HUES48 (cell line): Measurements from ENCODE around the gene AKT3.
A peak's percentile ranks its signal among the peaks of the same experiment; 100 is the strongest.

Experiments
- H3K27ac ChIP-seq: one replicate; pipeline ENCODE4 v1.7.0; 2013; ENCODE audit warnings: low read depth, low read length, inconsistent platforms
- H3K27me3 ChIP-seq: 2 replicates; pipeline ENCODE4 v1.6.1; 2013; ENCODE audit warnings: mild to moderate bottlenecking, low read length; ENCODE audit not compliant: control insufficient read depth, insufficient read depth
- H3K36me3 ChIP-seq: 2 replicates; pipeline ENCODE4 v1.6.1; 2013; ENCODE audit warnings: low read length; ENCODE audit not compliant: control insufficient read depth, insufficient read depth
- H3K4me1 ChIP-seq: 2 replicates; pipeline ENCODE4 v1.6.1; 2013; ENCODE audit warnings: mild to moderate bottlenecking, low read length; ENCODE audit not compliant: control insufficient read depth, insufficient read depth
- H3K4me3 ChIP-seq: 2 replicates; pipeline ENCODE4 v1.5.1; 2013; ENCODE audit warnings: mild to moderate bottlenecking, low read depth, low read length
- H3K9ac ChIP-seq: 2 replicates; pipeline ENCODE4 v1.6.1; 2013; ENCODE audit warnings: mild to moderate bottlenecking, low read depth, low read length, moderate library complexity
- H3K9me3 ChIP-seq: 2 replicates; pipeline ENCODE4 v1.6.1; 2013; ENCODE audit warnings: low read length; ENCODE audit not compliant: control insufficient read depth, insufficient read depth

AKT3 gene

DNA sequence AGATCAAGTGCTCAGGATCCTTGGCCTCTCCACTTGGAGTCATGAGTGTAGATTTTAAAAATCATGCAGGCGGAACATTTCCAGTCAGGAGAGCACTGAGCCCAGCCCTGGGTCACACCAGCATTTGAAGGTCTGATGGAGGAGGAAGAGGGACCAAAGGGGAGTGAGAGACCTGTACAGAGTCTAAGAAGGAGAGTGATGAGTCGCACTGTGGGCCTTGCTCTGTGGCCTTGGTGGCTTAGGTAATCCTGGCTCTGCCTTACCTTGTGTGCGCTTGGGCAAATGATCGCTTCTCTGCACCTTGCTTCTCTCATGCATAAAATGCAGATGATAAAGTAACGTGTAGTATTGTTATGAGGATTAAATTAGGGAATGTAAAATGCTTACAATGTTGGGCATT, 368.9 kb downstream of the AKT3 start:
- Histone ChIP-seq H3K9ac (no peak overlapping the region), H3K27ac (no peak overlapping the region), H3K9me3 (no peaks in the 10 kb centered on the region), H3K4me1 (peaks cover 17% of the 10 kb centered on the region; the same call in 1 of the 2 replicates), H3K36me3 (no peaks in the 10 kb centered on the region), H3K4me3 (no peak overlapping the region), H3K27me3 (peaks cover 8% of the 10 kb centered on the region; the same call in 1 of the 2 replicates)

DNA sequence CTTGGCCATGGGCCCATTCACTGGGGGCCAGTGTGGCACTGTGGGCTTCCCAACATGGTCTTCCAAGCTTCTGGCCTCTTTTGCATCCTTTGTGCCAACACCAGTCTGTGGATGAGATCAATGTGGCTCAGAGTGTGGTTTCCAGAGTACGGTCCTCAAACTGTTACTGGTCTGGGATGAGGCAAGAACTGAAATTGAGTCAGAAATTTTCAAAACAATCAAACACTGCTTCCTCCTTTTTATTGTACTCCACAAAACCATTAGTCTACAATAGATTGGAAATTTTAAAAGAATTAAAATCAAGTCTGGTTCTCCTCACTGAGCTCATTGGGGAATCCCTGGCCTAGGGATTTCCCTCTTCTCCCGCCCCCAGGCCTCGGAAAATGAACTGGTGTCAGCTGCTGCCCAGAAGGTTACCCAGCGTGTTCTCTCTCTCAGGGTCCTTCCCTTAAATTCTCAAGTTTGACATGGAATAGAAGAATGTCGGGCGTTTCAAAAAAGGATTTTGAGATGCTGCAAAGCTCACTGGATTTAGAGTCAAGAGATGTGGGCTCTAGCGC, 372.2 kb downstream of the AKT3 start:
- H3K9me3 ChIP-seq = no peaks in the 10 kb centered on the region
- H3K27ac ChIP-seq = no peak overlapping the region
- H3K4me1 ChIP-seq = peaks cover 42% of the 10 kb centered on the region
- H3K36me3 ChIP-seq = no peaks in the 10 kb centered on the region
- no peak overlapping the region for H3K4me3 ChIP-seq
- peaks cover 6% of the 10 kb centered on the region; the same call in 1 of the 2 replicates for H3K27me3 ChIP-seq
- no peak overlapping the region for H3K9ac ChIP-seq

DNA sequence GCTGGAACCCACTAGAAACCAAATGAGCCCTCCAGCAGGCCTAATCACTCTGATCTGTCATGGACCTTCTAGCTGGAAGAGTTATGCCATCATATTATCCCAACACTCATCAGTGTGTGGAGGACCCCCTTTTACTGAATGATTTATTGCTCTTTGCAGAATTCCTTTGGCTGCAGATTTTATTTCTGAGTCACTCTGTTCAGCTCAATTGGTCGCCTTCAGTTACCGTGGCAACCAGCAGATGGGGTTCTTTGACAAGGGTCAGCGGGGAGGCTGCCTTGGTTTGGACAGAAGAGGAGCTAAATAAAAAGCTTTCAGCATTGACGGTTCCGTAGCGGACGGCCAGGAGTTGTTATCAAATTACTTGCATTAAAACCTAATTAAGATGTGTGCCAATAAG, 374.1 kb downstream of the AKT3 start:
- Histone ChIP-seq H3K27ac (no peak overlapping the region), H3K4me3 (no peak overlapping the region), H3K9me3 (no peaks in the 10 kb centered on the region), H3K27me3 (no peaks in the 10 kb centered on the region), H3K9ac (no peak overlapping the region), H3K36me3 (no peaks in the 10 kb centered on the region), H3K4me1 (peaks cover 44% of the 10 kb centered on the region)

DNA sequence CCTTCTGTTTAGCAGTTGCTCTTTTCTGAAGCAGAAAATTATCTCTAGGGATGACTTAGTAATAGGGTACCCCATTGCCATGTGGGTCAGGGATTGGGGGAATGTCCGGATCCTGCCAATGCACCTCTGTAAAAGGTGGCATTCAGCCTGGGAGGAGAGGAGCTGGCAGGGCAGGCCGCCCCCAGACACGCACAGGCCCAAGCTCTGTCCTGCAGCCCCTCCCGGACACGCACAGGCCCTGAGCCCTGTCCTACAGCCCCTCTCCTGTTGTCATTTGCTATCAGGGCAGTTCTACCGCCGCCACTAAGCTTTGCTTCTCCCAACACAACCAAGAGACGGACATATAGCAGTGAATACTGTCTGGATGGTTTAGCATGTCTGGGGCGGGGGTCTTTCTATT, 375.1 kb downstream of the AKT3 start:
- no peaks in the 10 kb centered on the region for H3K27me3 ChIP-seq
- no peak overlapping the region for H3K4me3 ChIP-seq
- H3K36me3 ChIP-seq = no peaks in the 10 kb centered on the region
- no peak overlapping the region for H3K27ac ChIP-seq
- H3K4me1 ChIP-seq = peaks cover 55% of the 10 kb centered on the region
- H3K9me3 ChIP-seq = no peaks in the 10 kb centered on the region
- no peak overlapping the region for H3K9ac ChIP-seq

DNA sequence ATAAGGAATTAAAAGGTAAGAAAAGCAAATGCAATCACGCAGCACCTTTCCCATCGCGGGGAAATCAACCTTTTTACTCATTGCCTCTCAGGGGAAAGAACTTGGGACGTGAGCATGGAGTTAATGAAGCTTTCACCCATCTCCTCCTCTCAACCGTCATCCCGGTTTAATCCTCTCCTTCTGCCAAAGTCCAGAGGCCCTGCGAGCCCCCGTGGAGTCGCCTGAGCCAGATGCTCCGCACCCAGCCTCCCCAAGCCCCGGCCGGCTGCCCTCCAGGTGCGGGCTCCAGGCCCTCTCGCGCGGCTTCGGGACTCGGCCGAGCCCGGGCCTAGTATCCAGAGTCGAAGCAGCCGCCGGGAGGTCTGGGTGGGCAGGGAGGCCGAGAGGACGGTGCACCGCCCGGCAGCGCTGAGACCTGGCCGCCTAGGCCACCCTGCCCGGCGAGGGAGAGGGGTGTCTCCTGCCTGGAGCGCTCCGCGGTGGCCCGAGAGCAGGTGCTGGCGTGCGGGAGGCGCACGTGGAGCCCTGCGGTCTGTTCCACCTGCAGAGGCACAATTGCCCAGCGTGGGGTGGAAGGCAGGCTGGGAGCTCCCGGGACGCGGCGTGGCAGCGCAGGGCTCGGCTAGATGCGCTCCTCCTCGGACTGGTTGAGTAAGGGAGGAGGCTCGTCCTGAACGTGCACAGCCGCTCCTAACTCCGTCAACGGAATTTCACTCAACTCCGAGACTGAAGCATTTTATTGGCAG, 375.7 kb downstream of the AKT3 start:
- no peaks in the 10 kb centered on the region for H3K27me3 ChIP-seq
- H3K4me1 ChIP-seq = peaks cover 56% of the 10 kb centered on the region
- no peaks in the 10 kb centered on the region for H3K9me3 ChIP-seq
- no peak overlapping the region for H3K9ac ChIP-seq
- no peaks in the 10 kb centered on the region for H3K36me3 ChIP-seq
- H3K27ac ChIP-seq = no peak overlapping the region
- peak overlapping the region; percentile 19; the same call in 1 of the 2 replicates for H3K4me3 ChIP-seq

DNA sequence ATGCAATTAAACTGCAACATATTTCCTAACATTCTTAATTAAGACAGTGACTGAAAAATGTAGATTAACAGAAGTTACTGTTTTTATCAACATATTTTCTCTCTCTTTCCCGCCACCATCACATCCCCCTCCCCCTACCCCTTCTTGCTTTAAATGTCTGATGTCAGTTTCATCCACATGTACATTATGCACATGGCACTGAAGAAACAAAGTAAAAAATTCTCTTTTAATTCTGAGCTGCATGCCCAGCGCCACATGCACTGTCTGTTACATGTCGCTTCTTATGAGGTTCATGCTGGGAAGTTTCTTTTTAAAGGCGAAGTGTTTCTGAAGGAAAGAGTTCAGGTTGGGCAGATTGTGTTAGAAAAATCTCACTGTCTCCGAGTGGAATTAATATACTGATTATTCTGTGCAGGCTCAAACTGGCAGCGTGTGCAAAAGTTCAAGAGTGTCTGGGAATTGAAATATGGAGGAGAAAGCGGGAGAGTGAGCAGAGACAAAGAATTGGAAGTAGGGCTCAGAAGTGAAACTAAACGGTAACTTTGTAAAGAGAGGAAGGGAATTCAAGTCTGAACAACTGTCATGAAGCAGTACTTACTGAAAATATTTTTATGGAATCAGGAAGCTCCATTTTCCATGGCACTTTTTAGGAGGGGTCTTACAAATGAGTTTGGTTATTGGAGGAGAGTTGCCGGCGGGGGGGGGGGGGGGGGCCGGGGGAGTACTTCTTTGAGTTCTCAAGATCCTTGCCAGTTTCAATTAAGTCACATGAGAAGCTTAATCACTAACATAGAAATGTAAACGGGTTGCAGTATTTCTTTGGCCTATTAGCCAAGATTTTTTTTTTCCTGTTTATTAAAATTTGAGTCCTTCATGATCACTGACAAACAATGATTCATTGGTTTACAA, 376.6 kb downstream of the AKT3 start:
- H3K4me3 ChIP-seq = no peak overlapping the region
- H3K9me3 ChIP-seq = no peaks in the 10 kb centered on the region
- H3K4me1 ChIP-seq = peaks cover 56% of the 10 kb centered on the region
- H3K9ac ChIP-seq = no peak overlapping the region
- H3K36me3 ChIP-seq = no peaks in the 10 kb centered on the region
- H3K27ac ChIP-seq = no peak overlapping the region
- H3K27me3 ChIP-seq = no peaks in the 10 kb centered on the region

DNA sequence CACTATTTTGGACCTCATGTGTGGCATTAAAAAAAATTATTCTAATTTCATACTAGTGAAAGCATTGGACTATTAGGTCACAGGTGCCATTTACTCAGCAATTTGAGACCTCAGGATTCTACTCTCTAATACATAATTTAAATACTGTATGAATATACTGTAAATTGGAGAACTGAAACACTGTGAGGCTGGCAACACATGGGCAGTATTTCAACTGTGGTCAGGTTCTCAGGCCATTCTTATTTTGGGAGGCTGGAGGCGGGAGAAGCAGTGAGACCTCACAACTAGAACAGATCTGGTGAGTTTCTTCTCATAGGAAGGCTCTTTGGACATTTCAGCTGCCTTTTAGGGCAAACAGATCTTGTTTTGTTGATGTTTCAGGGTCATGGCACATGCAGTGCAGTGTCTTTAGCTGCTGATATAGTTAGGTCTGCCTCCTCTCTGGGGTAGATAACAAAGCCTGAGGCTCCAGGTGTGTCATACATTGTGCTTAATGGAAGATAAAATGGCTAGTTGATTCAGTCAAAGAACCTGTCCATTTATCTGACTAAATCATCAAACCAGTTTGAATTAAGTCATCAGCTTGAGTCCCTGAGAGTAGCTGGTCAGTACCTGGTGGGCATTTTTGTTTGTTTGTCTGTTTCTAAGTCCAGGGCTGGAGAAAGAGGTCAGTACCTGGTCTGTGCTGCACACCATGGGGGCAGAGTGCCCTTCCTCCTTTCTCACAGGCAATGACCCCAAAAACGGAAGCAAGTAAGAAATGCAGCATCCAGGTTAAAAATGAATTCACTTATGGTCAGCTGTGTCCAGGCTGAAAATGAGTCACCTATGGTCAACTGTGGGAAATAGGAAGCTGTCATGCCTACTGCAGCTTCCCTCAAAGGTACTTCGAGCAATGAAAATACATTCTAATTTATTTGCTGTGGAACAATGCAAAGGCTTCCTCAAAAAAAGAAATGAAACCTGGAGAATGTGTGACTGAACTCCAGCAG, 378.0 kb downstream of the AKT3 start:
- no peak overlapping the region for H3K27ac ChIP-seq
- peaks cover 56% of the 10 kb centered on the region for H3K4me1 ChIP-seq
- H3K9ac ChIP-seq = no peak overlapping the region
- no peaks in the 10 kb centered on the region for H3K9me3 ChIP-seq
- no peak overlapping the region for H3K4me3 ChIP-seq
- H3K27me3 ChIP-seq = no peaks in the 10 kb centered on the region
- H3K36me3 ChIP-seq = no peaks in the 10 kb centered on the region

DNA sequence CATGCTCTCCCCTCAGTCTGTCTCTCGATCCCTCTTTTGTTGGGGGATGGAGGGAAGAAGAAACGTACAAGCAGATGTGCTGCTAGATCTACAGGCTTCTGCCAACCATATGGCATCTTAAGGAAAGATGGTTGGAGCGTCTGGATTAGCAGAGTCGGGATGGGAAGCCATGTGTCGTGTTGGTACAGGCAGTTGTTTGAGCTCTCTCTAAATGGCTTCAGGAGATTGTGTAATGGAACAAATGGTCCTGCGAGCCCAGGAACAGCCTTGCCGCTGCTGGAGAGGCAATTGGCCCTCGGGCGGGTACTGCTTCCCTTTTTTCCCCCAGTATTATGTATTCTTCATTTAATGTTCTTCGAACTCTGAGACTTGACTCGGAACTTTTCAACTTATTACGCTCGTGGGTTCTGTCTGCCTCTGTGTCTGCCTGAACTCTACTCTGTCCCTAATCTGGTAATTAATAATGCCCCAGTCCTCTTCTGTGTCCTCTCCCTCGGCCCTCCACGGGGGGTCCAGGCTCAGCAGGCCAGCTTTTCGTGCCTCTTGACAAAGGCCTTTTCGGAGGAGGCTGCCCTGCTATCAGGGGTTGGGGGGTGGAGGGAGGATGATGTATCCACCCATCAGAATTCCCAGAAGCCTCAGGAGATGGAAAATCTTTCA, 378.9 kb downstream of the AKT3 start:
- H3K4me1 ChIP-seq = peaks cover 54% of the 10 kb centered on the region
- H3K36me3 ChIP-seq = no peaks in the 10 kb centered on the region
- no peaks in the 10 kb centered on the region for H3K9me3 ChIP-seq
- H3K27ac ChIP-seq = peak overlapping the region; percentile 57
- H3K4me3 ChIP-seq = no peak overlapping the region
- H3K27me3 ChIP-seq = no peaks in the 10 kb centered on the region
- no peak overlapping the region for H3K9ac ChIP-seq

DNA sequence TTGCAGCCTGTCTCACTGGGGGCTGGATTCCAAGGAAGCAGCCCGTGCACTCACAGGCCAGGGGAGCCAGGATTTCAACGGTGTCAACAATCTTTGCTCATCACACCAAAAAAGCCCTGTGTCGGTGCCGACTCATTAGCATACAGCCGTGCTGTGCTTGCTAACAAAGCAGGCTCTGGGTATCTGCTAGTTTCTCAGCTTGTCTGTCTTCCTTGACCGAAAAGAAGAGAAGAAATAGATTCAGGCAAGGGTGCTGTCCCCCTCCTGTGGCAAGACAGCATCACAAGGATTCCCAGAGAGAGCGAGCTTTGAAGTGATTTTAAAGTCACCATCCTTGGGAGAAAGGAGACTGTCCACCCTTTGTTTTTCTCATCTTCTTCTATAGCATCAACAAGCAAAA, 379.5 kb downstream of the AKT3 start:
- H3K27ac ChIP-seq = peak overlapping the region; percentile 57
- peaks cover 52% of the 10 kb centered on the region for H3K4me1 ChIP-seq
- H3K27me3 ChIP-seq = no peaks in the 10 kb centered on the region
- H3K4me3 ChIP-seq = no peak overlapping the region
- H3K9me3 ChIP-seq = no peaks in the 10 kb centered on the region
- H3K9ac ChIP-seq = no peak overlapping the region
- H3K36me3 ChIP-seq = no peaks in the 10 kb centered on the region

DNA sequence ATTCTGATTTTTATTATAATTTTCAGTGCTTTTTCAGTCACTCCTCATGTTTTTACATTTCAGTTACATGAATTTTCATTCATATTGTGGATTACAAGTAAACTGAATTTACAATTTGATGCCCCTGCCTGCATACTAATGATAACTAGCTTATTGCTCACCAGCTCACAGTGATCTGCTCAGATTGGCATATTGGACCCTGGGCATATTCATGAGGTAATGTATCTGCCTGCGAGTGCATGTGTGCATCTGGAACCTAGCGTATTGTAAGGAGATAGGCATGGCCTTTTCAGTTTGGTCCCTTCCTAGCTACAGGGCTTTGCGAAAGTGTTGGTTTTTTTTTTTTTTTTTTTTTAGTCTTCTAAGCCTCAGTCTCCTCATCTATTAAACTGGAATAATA, 380.5 kb downstream of the AKT3 start:
- Histone ChIP-seq H3K9me3 (no peaks in the 10 kb centered on the region), H3K4me3 (no peak overlapping the region), H3K27ac (no peak overlapping the region), H3K9ac (no peak overlapping the region), H3K27me3 (no peaks in the 10 kb centered on the region), H3K4me1 (peaks cover 42% of the 10 kb centered on the region), H3K36me3 (no peaks in the 10 kb centered on the region)
